ENCODE data around the gene CHRND. TPM values are rescaled to one million over a fixed set of nuclear protein-coding genes. Genes with fewer than 3 reads are reported as not detected.

CHRND gene
- total RNA-seq, 1 experiment from 2014 or later, result not detected

- TF ChIP-seq EMX1 (CRISPR knock-in tag; IDR thresholded peaks at IDR 0.05) (no peak), CDX4 (CRISPR knock-in tag; IDR thresholded peaks at IDR 0.05; ENCODE audit: borderline replicate concordance) (no peak), FOXK1 (CRISPR knock-in tag; IDR thresholded peaks at IDR 0.05) (no peak), ZNF281 (CRISPR knock-in tag; IDR thresholded peaks at IDR 0.05) (no peak), ZNF138 (CRISPR knock-in tag; conservative IDR thresholded peaks at IDR 0.05) (no peak), GRHL2 (CRISPR knock-in tag; IDR thresholded peaks at IDR 0.05; ENCODE audit: insufficient replicate concordance, severe bottlenecking) (no peak)
- Mint-ChIP-seq H3K27ac (no peak overlapping the region; the same call in 1 of the 2 replicates), H3K4me1 (peaks cover 4% of the 10 kb centered on the region), H3K9me3 (no peaks in the 10 kb centered on the region), H3K4me3 (no peak overlapping the region), H3K36me3 (no peaks in the 10 kb centered on the region), H3K27me3 (ENCODE audit: low read depth) (peaks cover 17% of the 10 kb centered on the region)
- ChIA-PET POLR2A (no interaction called here), CTCF (interaction anchor here (1.0 kb wide), 1 partner anchor 45 kb away, joined by 3 read pairs; no protein-coding TSS in a partner anchor)
- no peak; the same call in 1 of the 2 replicates for ATAC-seq
- DNase-seq (ENCODE audit: low spot score), result no peak
Observed at GRCh38 chr2:232479341-232480200, 46.4 kb upstream of the CHRND start.

- ATAC-seq (no peak), DNase-seq (ENCODE audit: low spot score) (peak; percentile 10)
- Mint-ChIP-seq H3K4me3 (no peak overlapping the region), H3K36me3 (no peaks in the 10 kb centered on the region), H3K4me1 (peaks cover 8% of the 10 kb centered on the region), H3K9me3 (no peaks in the 10 kb centered on the region), H3K27me3 (ENCODE audit: low read depth) (peaks cover 26% of the 10 kb centered on the region), H3K27ac (no peak overlapping the region)
- POLR2A ChIA-PET, result no interaction called here
- CTCF ChIA-PET, result interaction anchor here (1.0 kb wide), 1 partner anchor 44 kb away, joined by 3 read pairs; no protein-coding TSS in a partner anchor
- no peak for TF ChIP-seq ARID4B (CRISPR knock-in tag; IDR thresholded peaks at IDR 0.05; ENCODE audit: borderline replicate concordance)
- no peak for TF ChIP-seq USF1 (CRISPR knock-in tag; IDR thresholded peaks at IDR 0.05)
- no peak for TF ChIP-seq GRHL2 (CRISPR knock-in tag; IDR thresholded peaks at IDR 0.05; ENCODE audit: insufficient replicate concordance, severe bottlenecking)
- no peak for TF ChIP-seq STAT6 (CRISPR knock-in tag; conservative IDR thresholded peaks at IDR 0.05; ENCODE audit: low read depth)
- TF ChIP-seq SP1 (CRISPR knock-in tag; conservative IDR thresholded peaks at IDR 0.05), result no peak
- no peak for TF ChIP-seq ZNF416 (CRISPR knock-in tag; IDR thresholded peaks at IDR 0.05)
- TF ChIP-seq ATF2 (CRISPR knock-in tag; IDR thresholded peaks at IDR 0.05; ENCODE audit: borderline replicate concordance, low read depth), result no peak
- TF ChIP-seq ZNF281 (CRISPR knock-in tag; IDR thresholded peaks at IDR 0.05), result no peak
- no peak for TF ChIP-seq GTF2I (CRISPR knock-in tag; conservative IDR thresholded peaks at IDR 0.05)
Observed at GRCh38 chr2:232480201-232481190, 45.5 kb upstream of the CHRND start.
